ENCODE measurements around the gene FTCD. TPM values are rescaled to one million over a fixed set of nuclear protein-coding genes. Genes with fewer than 3 reads are reported as not detected.

FTCD gene
- total and polyA plus RNA-seq, 10 of the 15 experiments (the other 5 are each of a cell fraction or from before 2014, with no cell fraction given) = 0.27 to 0.28 TPM; not detected in 8

- Histone ChIP-seq H2AFZ (ENCODE audit: control insufficient read depth, low read depth, low read length) (no peak overlapping the region), H3K79me2 (ENCODE audit: control insufficient read depth, insufficient read depth, low read length) (no peaks in the 10 kb centered on the region), H3K27me3 (replicated peaks in 1 of 2; ENCODE audit: control insufficient read depth in 2 of 2, insufficient read depth in 2 of 2, low read length in 1 of 2) (no peaks in the 10 kb centered on the region), H3K4me1 (ENCODE audit: control insufficient read depth, insufficient read depth, low read length) (no peaks in the 10 kb centered on the region), H3K9ac (ENCODE audit: control insufficient read depth, insufficient read depth, low read length) (no peak overlapping the region), H3K4me3 (no peak overlapping the region), H3K27ac (ENCODE audit: control insufficient read depth, insufficient read depth) (no peak overlapping the region), H3K4me2 (ENCODE audit: control insufficient read depth, insufficient read depth) (no peak overlapping the region), H3K9me3 (replicated peaks; ENCODE audit: control insufficient read depth, insufficient read depth, low read length) (no peaks in the 10 kb centered on the region), H3K36me3 (ENCODE audit: control insufficient read depth in 2 of 2, insufficient read depth in 2 of 2, low read length in 1 of 2) (no peaks in the 10 kb centered on the region), H4K20me1 (ENCODE audit: control insufficient read depth, insufficient read depth) (no peaks in the 10 kb centered on the region)
- ATAC-seq (no peak), FAIRE-seq (no peak), DNase-seq (ENCODE audit: low read depth, low spot score) (no peak)
- intact Hi-C loops (cut with micrococcal nuclease; ENCODE audit: unreplicated experiment) (no loop called here), in situ Hi-C loops (cut with MboI) (no loop called here)
- RAD21 ChIA-PET (ENCODE audit: unreplicated experiment) = no interaction called here
- 27% methylated on average over 12 of the region's 12 CpGs for WGBS (ENCODE audit: insufficient coverage, insufficient replicate concordance, low lambda C conversion rate, missing lambda C conversion rate)
- SMC1A ChIA-PET (ENCODE audit: uncharacterized antibody, unreplicated experiment) = no interaction called here
- POLR2A ChIA-PET = no interaction called here
- CTCF ChIA-PET = no interaction called here
- TF ChIP-seq TCF12 (IDR thresholded peaks at IDR 0.05; ENCODE audit: low read depth, low read length) = no peak
- no peak for TF ChIP-seq ZBTB4 (CRISPR knock-in tag; IDR thresholded peaks at IDR 0.05)
- TF ChIP-seq BHLHE40 (IDR thresholded peaks at IDR 0.05; ENCODE audit: borderline replicate concordance in 1 of 2, low read depth in 2 of 2, low read length in 1 of 2) = no peak
- TF ChIP-seq ATF2 (IDR thresholded peaks at IDR 0.05; ENCODE audit: low read length) = no peak
- no peak for TF ChIP-seq ESRRA (IDR thresholded peaks at IDR 0.05; ENCODE audit: low read length)
- no peak for TF ChIP-seq ZBED1 (IDR thresholded peaks at IDR 0.05; ENCODE audit: borderline replicate concordance)
- no peak for TF ChIP-seq MYB (IDR thresholded peaks at IDR 0.05; ENCODE audit: borderline replicate concordance, low read depth, low read length)
- TF ChIP-seq RAD51 (IDR thresholded peaks at IDR 0.05) = no peak
- no peak for TF ChIP-seq EED (IDR thresholded peaks at IDR 0.05; ENCODE audit: low read depth)
- no peak for TF ChIP-seq CREM (IDR thresholded peaks at IDR 0.05; ENCODE audit: low read depth)
- TF ChIP-seq, protein P1, sequence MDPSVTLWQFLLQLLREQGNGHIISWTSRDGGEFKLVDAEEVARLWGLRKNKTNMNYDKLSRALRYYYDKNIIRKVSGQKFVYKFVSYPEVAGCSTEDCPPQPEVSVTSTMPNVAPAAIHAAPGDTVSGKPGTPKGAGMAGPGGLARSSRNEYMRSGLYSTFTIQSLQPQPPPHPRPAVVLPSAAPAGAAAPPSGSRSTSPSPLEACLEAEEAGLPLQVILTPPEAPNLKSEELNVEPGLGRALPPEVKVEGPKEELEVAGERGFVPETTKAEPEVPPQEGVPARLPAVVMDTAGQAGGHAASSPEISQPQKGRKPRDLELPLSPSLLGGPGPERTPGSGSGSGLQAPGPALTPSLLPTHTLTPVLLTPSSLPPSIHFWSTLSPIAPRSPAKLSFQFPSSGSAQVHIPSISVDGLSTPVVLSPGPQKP (IDR thresholded peaks at IDR 0.05; ENCODE audit: low read depth, low read length) = no peak
- no peak for TF ChIP-seq MEF2A (IDR thresholded peaks at IDR 0.05; ENCODE audit: insufficient read depth, low read depth, low read length)
- BruUV-seq (replicated peaks) = no TSS peak
Measured at GRCh38 chr21:46122237-46122671, 33.1 kb downstream of the FTCD start.

Measured in GM12878 (cell line).